ENCODE data around the gene CTBP1.

Gene CTBP1

GRCh38 chr4:1258457-1258856 is 9.5 kb upstream of the CTBP1 start:
- H3K9me3 ChIP-seq (ENCODE audit: severe bottlenecking), result peaks cover 1% of the 10 kb centered on the region
- no peaks in the 10 kb centered on the region for H3K27me3 ChIP-seq (ENCODE audit: insufficient read depth, low read depth, severe bottlenecking)
- no peak for TF ChIP-seq CTCF (IDR thresholded peaks at IDR 0.05; ENCODE audit: low read depth, low read length)
- DNase-seq, result no peak
- peaks cover under 1% of the 10 kb centered on the region; the same call in 1 of the 2 replicates for H3K36me3 ChIP-seq
- H3K4me3 ChIP-seq (ENCODE audit: low read depth, low read length), result no peak overlapping the region
- no peak overlapping the region for H3K27ac ChIP-seq

- no peak overlapping the region for H3K4me3 ChIP-seq (ENCODE audit: low read depth, low read length)
- peaks cover 13% of the 10 kb centered on the region for H3K9me3 ChIP-seq (ENCODE audit: severe bottlenecking)
- TF ChIP-seq CTCF (IDR thresholded peaks at IDR 0.05; ENCODE audit: low read depth, low read length), result no peak
- DNase-seq, result no peak
- H3K27me3 ChIP-seq (ENCODE audit: insufficient read depth, low read depth, severe bottlenecking), result no peaks in the 10 kb centered on the region
- no peak overlapping the region for H3K27ac ChIP-seq
- peaks cover 16% of the 10 kb centered on the region for H3K36me3 ChIP-seq
Measured at GRCh38 chr4:1255699-1256098, 6.8 kb upstream of the CTBP1 start.

GRCh38 chr4:1255151-1255550 is 6.2 kb upstream of the CTBP1 start:
- H3K27ac ChIP-seq, result no peak overlapping the region
- H3K4me3 ChIP-seq (ENCODE audit: low read depth, low read length), result no peak overlapping the region
- no peaks in the 10 kb centered on the region for H3K27me3 ChIP-seq (ENCODE audit: insufficient read depth, low read depth, severe bottlenecking)
- H3K36me3 ChIP-seq, result peaks cover 21% of the 10 kb centered on the region
- peaks cover 18% of the 10 kb centered on the region for H3K9me3 ChIP-seq (ENCODE audit: severe bottlenecking)
- no peak for TF ChIP-seq CTCF (IDR thresholded peaks at IDR 0.05; ENCODE audit: low read depth, low read length)
- DNase-seq, result no peak

GRCh38 chr4:1253831-1254230 is 4.9 kb upstream of the CTBP1 start:
- Histone ChIP-seq H3K36me3 (peaks cover 21% of the 10 kb centered on the region), H3K9me3 (ENCODE audit: severe bottlenecking) (peaks cover 19% of the 10 kb centered on the region), H3K27me3 (ENCODE audit: insufficient read depth, low read depth, severe bottlenecking) (no peaks in the 10 kb centered on the region), H3K27ac (no peak overlapping the region), H3K4me3 (ENCODE audit: low read depth, low read length) (no peak overlapping the region)
- no peak for TF ChIP-seq CTCF (IDR thresholded peaks at IDR 0.05; ENCODE audit: low read depth, low read length)
- no peak for DNase-seq

DNA sequence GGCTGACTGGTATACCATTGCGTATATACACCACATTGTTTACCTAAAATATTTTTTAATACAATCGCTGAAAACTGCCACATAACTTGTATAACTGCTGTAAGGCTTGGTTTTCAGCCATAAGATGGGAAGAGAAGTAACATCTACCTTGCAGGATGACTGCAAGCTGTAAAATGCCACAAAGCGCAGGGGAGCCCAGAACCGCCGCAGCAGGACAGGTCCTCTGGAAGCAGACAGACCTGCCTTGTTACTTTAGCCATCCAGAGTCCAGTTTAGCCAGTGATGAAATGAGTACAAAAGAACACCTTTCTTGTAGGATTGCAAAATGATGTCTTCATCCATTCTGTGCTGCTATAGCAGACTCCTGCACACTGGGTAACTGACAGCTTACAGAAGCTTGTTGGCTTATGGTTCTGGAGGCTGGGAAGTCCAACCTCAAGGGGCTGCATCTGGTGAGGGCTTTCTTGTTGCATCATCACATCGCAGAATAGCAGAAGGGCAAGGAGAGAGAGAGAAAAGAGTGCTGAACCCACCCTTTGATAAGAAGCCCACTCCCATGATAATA is 4.1 kb upstream of the CTBP1 start:
- H3K36me3 ChIP-seq, result peaks cover 22% of the 10 kb centered on the region
- no peak for TF ChIP-seq CTCF (IDR thresholded peaks at IDR 0.05; ENCODE audit: low read depth, low read length)
- no peak overlapping the region for H3K27ac ChIP-seq
- peaks cover 19% of the 10 kb centered on the region for H3K9me3 ChIP-seq (ENCODE audit: severe bottlenecking)
- no peak for DNase-seq
- no peak overlapping the region for H3K4me3 ChIP-seq (ENCODE audit: low read depth, low read length)
- no peaks in the 10 kb centered on the region for H3K27me3 ChIP-seq (ENCODE audit: insufficient read depth, low read depth, severe bottlenecking)

DNA sequence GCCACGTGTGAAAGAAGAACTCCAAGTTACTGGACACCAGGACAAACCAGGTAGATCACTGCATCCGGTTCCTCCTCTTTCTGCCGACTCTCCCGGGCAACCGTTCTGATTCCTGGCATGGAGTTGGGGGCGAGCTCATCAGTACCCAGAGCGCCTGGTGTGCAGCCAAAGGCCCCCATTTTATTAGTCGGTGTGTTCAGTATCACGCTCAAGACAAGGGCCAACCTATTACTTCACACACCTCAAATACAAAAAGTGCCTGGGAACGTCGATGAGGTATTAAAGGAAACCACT is 2.8 kb upstream of the CTBP1 start:
- Histone ChIP-seq H3K27ac (no peak overlapping the region), H3K9me3 (ENCODE audit: severe bottlenecking) (peaks cover 19% of the 10 kb centered on the region), H3K27me3 (ENCODE audit: insufficient read depth, low read depth, severe bottlenecking) (no peaks in the 10 kb centered on the region), H3K36me3 (peaks cover 34% of the 10 kb centered on the region), H3K4me3 (ENCODE audit: low read depth, low read length) (no peak overlapping the region)
- no peak for DNase-seq
- TF ChIP-seq CTCF (IDR thresholded peaks at IDR 0.05; ENCODE audit: low read depth, low read length), result no peak
